Stomach (tissue), 9 donors: Measurements from ENCODE around the gene ITGB2. TPM values are rescaled to one million over a fixed set of nuclear protein-coding genes. Genes with fewer than 3 reads are reported as not detected.

Experiments
- DNase-seq, 2 donors: peaks; one replicate each; pipeline versions ENCODE4 v3.0.0 to v3.0.0-alpha.2; 2013 to 2019
- H3K27ac ChIP-seq, 5 donors: fragments of 200-600 bp in 4 of 5; sonication (generic) in 4 of 5; one replicate each; pipeline ENCODE4 v1.5.1; 2013 to 2019; ENCODE audit warnings: mild to moderate bottlenecking in 1 of 5, moderate library complexity in 1 of 5
- H3K27me3 ChIP-seq, 3 donors: fragments of 200-600 bp; sonication (generic); one replicate each; pipeline ENCODE4 v1.5.1; 2017 to 2019; ENCODE audit warnings: mixed run types in 1 of 3
- H3K36me3 ChIP-seq, 4 donors: fragments of 200-600 bp; sonication (generic); 1 replicate in 3 of 4; 2 replicates in 1 of 4; pipeline ENCODE4 v1.5.1; 2016 to 2019
- H3K4me1 ChIP-seq, 4 donors: fragments of 200-600 bp; sonication (generic); one replicate each; pipeline ENCODE4 v1.5.1; 2016 to 2019
- H3K4me3 ChIP-seq, 4 donors: fragments of 200-600 bp; sonication (generic) in 3 of 4; one replicate each; pipeline ENCODE4 v1.5.1; 2016 to 2019; ENCODE audit warnings: mild to moderate bottlenecking in 1 of 4
- H3K9me3 ChIP-seq, 4 donors: fragments of 200-600 bp; sonication (generic); one replicate each; pipeline ENCODE4 v1.5.1; 2016 to 2019
- EP300 ChIP-seq: sonication (generic); formaldehyde crosslinking; IDR thresholded peaks from one replicate; pipeline ENCODE4 v1.6.1; 2017; ENCODE audit warnings: antibody characterized with exemption
- POLR2A ChIP-seq, 4 donors: fragments of 450-650 bp; IDR thresholded peaks; one replicate each; pipeline ENCODE4 v1.6.1; 2016; ENCODE audit warnings: antibody characterized with exemption in 4 of 4, control low read depth in 2 of 4, mild to moderate bottlenecking in 1 of 4, moderate library complexity in 1 of 4
- POLR2AphosphoS5 ChIP-seq, 3 donors: sonication (generic); formaldehyde crosslinking; IDR thresholded peaks; one replicate each; pipeline ENCODE4 v1.6.1; 2016; ENCODE audit warnings: antibody characterized with exemption in 3 of 3
- WGBS, 5 donors: extraction: QIAGEN DNeasy Blood & Tissue Kit in 3 of 5; methylation state at CpG; one replicate each; pipeline versions ENCODE4 v1.1.5 to v1.1.7; 2013 to 2018; 5-methylcytosine and 5-hydroxymethylcytosine counted together
- intact Hi-C: fragments of 100-400 bp; cut with DNase I; formaldehyde crosslinking; loops from one replicate; pipeline ENCODE4 v1.15.1; 2023; ENCODE audit warnings: low total_unique reads
- polyA plus RNA-seq, 3 donors: library from polyadenylated mRNA; stranded (reverse); fragments of 200-250 nt; gene quantifications; one replicate each; pipeline ENCODE4 v1.2.3, GENCODE V29; 2013
- total RNA-seq, 5 donors: library from RNA; depleted of rRNA; stranded (reverse); fragments of >200 nt; gene quantifications; one replicate each; pipeline versions ENCODE4 v1.1.0 to v1.2.3, GENCODE V29; 2014 to 2016
- TF ChIP-seq, protein P1 (sequence below), 7 experiments: fragments of 450-650 bp in 4 of 7; fragments of 200-600 bp in 3 of 7; sonication (generic) in 3 of 7; IDR thresholded peaks; one replicate each; pipeline ENCODE4 v1.5.1; 2016 to 2019; ENCODE audit warnings: antibody characterized with exemption in 7 of 7, control low read depth in 2 of 7, mild to moderate bottlenecking in 1 of 7
- donor health status: healthy with polysubstance abuse.
- donor health status: Bipolar disorder and iron deficiency.
- donor health status: healthy.

ITGB2 gene
- total and polyA plus RNA-seq, 8 donors: 3.5 to 72.2 (median 15.1) TPM

GRCh38 chr21:44868707-44869106 is 52.0 kb downstream of the ITGB2 start:
- 87 to 96% (median 91%) methylated on average over 7 of the region's 7 CpGs for WGBS, 5 donors
- intact Hi-C loops: loop anchor here (10.0 kb wide), 1 partner anchor 54 kb away; the partner anchor contains the start of gene SUMO3
- no peak for TF ChIP-seq POLR2AphosphoS5 (IDR thresholded peaks at IDR 0.05)
- TF ChIP-seq, protein P1, sequence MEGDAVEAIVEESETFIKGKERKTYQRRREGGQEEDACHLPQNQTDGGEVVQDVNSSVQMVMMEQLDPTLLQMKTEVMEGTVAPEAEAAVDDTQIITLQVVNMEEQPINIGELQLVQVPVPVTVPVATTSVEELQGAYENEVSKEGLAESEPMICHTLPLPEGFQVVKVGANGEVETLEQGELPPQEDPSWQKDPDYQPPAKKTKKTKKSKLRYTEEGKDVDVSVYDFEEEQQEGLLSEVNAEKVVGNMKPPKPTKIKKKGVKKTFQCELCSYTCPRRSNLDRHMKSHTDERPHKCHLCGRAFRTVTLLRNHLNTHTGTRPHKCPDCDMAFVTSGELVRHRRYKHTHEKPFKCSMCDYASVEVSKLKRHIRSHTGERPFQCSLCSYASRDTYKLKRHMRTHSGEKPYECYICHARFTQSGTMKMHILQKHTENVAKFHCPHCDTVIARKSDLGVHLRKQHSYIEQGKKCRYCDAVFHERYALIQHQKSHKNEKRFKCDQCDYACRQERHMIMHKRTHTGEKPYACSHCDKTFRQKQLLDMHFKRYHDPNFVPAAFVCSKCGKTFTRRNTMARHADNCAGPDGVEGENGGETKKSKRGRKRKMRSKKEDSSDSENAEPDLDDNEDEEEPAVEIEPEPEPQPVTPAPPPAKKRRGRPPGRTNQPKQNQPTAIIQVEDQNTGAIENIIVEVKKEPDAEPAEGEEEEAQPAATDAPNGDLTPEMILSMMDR (IDR thresholded peaks at IDR 0.05): no peak
- TF ChIP-seq POLR2A (IDR thresholded peaks at IDR 0.05): no peak
- TF ChIP-seq EP300: no peak
- Histone ChIP-seq H3K4me1 (peaks cover 80 to 87% (median 83%) of the 10 kb centered on the region in 4 donors), H3K4me3 (peak overlapping the region in 1 of 4 donors; percentile 13), H3K36me3 (peaks cover 16 to 23% (median 17%) of the 10 kb centered on the region in 4 donors), H3K9me3 (no peaks in the 10 kb centered on the region), H3K27ac (peak overlapping the region in 4 of 5 donors; percentile 96 to 99 (median 96)), H3K27me3 (no peaks in the 10 kb centered on the region)
- no peak for DNase-seq

GRCh38 chr21:44867999-44868700 is 52.5 kb downstream of the ITGB2 start:
- H3K36me3 ChIP-seq: peaks cover 16 to 29% (median 22%) of the 10 kb centered on the region in 4 donors
- DNase-seq: no peak
- 61 to 81% (median 73%) methylated on average over 12 of the region's 12 CpGs for WGBS, 5 donors
- TF ChIP-seq POLR2AphosphoS5 (IDR thresholded peaks at IDR 0.05): no peak
- TF ChIP-seq POLR2A (IDR thresholded peaks at IDR 0.05): no peak
- TF ChIP-seq, protein P1 (IDR thresholded peaks at IDR 0.05): no peak
- TF ChIP-seq EP300: no peak
- H3K9me3 ChIP-seq: no peaks in the 10 kb centered on the region
- H3K27ac ChIP-seq: peak overlapping the region; percentile 33 to 99 (median 96)
- H3K4me3 ChIP-seq: peak overlapping the region in 1 of 4 donors; percentile 13
- no peaks in the 10 kb centered on the region for H3K27me3 ChIP-seq
- peaks cover 80 to 89% (median 85%) of the 10 kb centered on the region in 4 donors for H3K4me1 ChIP-seq
- intact Hi-C loops: loop anchor here (10.0 kb wide), 1 partner anchor 53 kb away; the partner anchor contains the start of gene SUMO3

GRCh38 chr21:44867464-44867863 is 53.2 kb downstream of the ITGB2 start:
- intact Hi-C loops: loop anchor here (10.0 kb wide), 1 partner anchor 53 kb away; the partner anchor contains the start of gene SUMO3
- Histone ChIP-seq H3K27ac (peak overlapping the region in 4 of 5 donors; percentile 21 to 99 (median 96)), H3K36me3 (peaks cover 19 to 31% (median 28%) of the 10 kb centered on the region in 4 donors), H3K4me3 (no peak overlapping the region), H3K4me1 (peaks cover 80 to 94% (median 82%) of the 10 kb centered on the region in 4 donors), H3K27me3 (no peaks in the 10 kb centered on the region), H3K9me3 (no peaks in the 10 kb centered on the region)
- no peak for DNase-seq
- 86 to 90% (median 88%) methylated on average over 15 of the region's 15 CpGs for WGBS, 5 donors
- TF ChIP-seq EP300 (no peak), POLR2AphosphoS5 (IDR thresholded peaks at IDR 0.05) (no peak), POLR2A (IDR thresholded peaks at IDR 0.05) (no peak)
- TF ChIP-seq, protein P1 (IDR thresholded peaks at IDR 0.05): no peak

GRCh38 chr21:44866780-44867179 is 53.9 kb downstream of the ITGB2 start:
- TF ChIP-seq POLR2A (IDR thresholded peaks at IDR 0.05): no peak
- TF ChIP-seq EP300: no peak
- TF ChIP-seq, protein P1 (IDR thresholded peaks at IDR 0.05): no peak
- peak in 1 of 3 donors; percentile 34 for TF ChIP-seq POLR2AphosphoS5 (IDR thresholded peaks at IDR 0.05)
- intact Hi-C loops: loop anchor here (10.0 kb wide), 1 partner anchor 52 kb away; the partner anchor contains the start of gene SUMO3
- Histone ChIP-seq H3K27me3 (no peaks in the 10 kb centered on the region), H3K27ac (peak overlapping the region in 4 of 5 donors; percentile 20 to 99 (median 58)), H3K4me1 (peaks cover 73 to 91% (median 76%) of the 10 kb centered on the region in 4 donors), H3K4me3 (no peak overlapping the region), H3K36me3 (peaks cover 21 to 38% (median 35%) of the 10 kb centered on the region in 4 donors), H3K9me3 (no peaks in the 10 kb centered on the region)
- no peak for DNase-seq
- WGBS, 5 donors: 43 to 74% (median 65%) methylated on average over 7 of the region's 7 CpGs
